Activated CD8-positive, alpha-beta T cell treated with anti-CD3 and anti-CD28 coated beads for 36 hours (primary cell): ENCODE results near the gene ZNF850. TPM values are rescaled to one million over a fixed set of nuclear protein-coding genes. Genes with fewer than 3 reads are reported as not detected.
"Not testable (repeated sequence)": the region's sequence is repeated elsewhere in the genome, so short reads cannot be mapped to it uniquely, and the experiment has no call there.

Experiments used
- ATAC-seq: fragments of 200-7000 bp; cut with Tn5 transposase; one replicate; pipeline ENCODE4 v1.10.0; 2021; ENCODE audit warnings: mild to moderate bottlenecking, moderate library complexity
- CTCF ChIA-PET: fragments of 350-600 bp; sonication (Branson Sonifier 250); formaldehyde crosslinking; loops from one replicate; lab custom pipeline; 2021; ENCODE audit warnings: antibody characterized with exemption; lab: Charles Lee
- POLR2A ChIA-PET: fragments of 350-600 bp; sonication (Branson Sonifier 250); formaldehyde crosslinking; loops from one replicate; lab custom pipeline; 2021; ENCODE audit warnings: antibody characterized with exemption; lab: Charles Lee
- DNase-seq: peaks from one replicate; pipeline ENCODE4 v3.0.0-alpha.2; 2020
- H3K27ac Mint-ChIP-seq: one replicate; pipeline ENCODE4 v1.8.0; 2021; ENCODE audit warnings: mild to moderate bottlenecking, mixed read lengths
- H3K27me3 Mint-ChIP-seq: one replicate; pipeline ENCODE4 v1.8.0; 2021; ENCODE audit warnings: mixed read lengths
- H3K36me3 Mint-ChIP-seq: one replicate; pipeline ENCODE4 v1.8.0; 2021; ENCODE audit warnings: low read depth, mixed read lengths
- H3K4me1 Mint-ChIP-seq: one replicate; pipeline ENCODE4 v1.8.0; 2021; ENCODE audit warnings: low read depth, mixed read lengths
- H3K4me3 Mint-ChIP-seq: one replicate; pipeline ENCODE4 v1.8.0; 2021; ENCODE audit warnings: mild to moderate bottlenecking, moderate library complexity, mixed read lengths
- H3K9me3 Mint-ChIP-seq: one replicate; pipeline ENCODE4 v1.8.0; 2021; ENCODE audit warnings: mixed read lengths
- intact Hi-C: fragments of 100-400 bp; cut with micrococcal nuclease; formaldehyde crosslinking; loops from one replicate; pipeline ENCODE4 v1.10.0; 2022
- total RNA-seq, 2 experiments: library from RNA; stranded (reverse); gene quantifications; one replicate each; pipeline ENCODE4 v1.2.3, GENCODE V29; 2021
- TF ChIP-seq, protein P1 (sequence below): fragments of 200-600 bp; IDR thresholded peaks from one replicate; pipeline ENCODE4 v1.8.0; 2022; ENCODE audit warnings: antibody characterized with exemption, mild to moderate bottlenecking

ZNF850 gene
- total RNA-seq, 2 experiments from 2014 or later, result 10.6 to 11.7 TPM

DNA sequence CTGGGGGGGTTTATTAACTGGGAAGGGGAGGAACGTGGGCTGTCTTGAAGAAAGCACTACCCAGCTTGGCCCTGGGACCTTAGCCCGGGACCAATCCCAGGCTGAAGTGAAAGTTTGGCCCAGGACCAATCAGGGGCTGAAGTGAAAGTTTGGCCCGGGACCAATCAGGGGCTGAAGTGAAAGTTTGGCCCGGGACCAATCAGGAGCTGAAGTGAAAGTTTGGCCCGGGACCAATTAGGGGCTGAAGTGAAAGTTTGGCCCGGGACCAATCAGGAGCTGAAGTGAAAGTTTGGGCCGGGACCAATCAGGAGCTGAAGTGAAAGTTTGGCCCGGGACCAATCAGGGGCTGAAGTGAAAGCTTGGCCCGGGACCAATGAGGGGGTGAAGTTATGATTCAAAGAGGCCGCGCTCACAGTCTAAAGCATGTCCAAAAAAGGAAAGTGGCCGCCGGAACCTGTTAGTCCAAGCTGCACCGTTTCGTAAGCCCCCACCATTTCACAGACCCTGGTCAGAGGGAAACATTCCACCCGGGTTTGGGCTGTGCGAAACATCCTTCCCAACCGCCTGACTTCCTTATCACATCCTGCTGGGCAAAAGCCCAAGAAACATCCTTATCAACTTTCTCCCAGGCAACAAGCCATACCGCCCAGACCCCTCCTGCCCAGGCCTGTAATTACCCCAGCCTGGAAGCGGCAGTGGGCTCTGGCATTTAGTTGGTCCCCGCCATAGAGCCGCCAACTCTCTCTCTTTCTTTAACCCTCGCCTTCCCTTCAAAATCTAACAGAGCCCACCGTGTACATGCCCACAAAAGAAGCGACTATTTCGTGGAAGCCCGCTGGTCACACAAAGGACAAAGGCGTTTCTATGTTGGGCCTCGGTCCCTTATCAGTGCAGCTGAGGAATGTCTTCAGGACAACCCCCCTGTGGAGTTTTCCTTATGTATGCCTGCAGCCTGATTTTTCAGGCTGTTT lies 1.1 kb downstream of the ZNF850 start:
- POLR2A ChIA-PET, result interaction anchor here (0.9 to 3.0 kb wide), 4 partner anchors 9 to 243 kb away, joined by 3 to 19 read pairs (median 4); partner anchors contain the start of genes ZNF260, ZNF345 and ZNF790

GRCh38 chr19:36750066-36750691 lies 22.4 kb downstream of the ZNF850 start:
- Mint-ChIP-seq H3K27ac (no peak overlapping the region), H3K36me3 (peaks cover 94% of the 10 kb centered on the region), H3K27me3 (no peaks in the 10 kb centered on the region), H3K4me1 (no peaks in the 10 kb centered on the region), H3K4me3 (no peak overlapping the region), H3K9me3 (peaks cover 65% of the 10 kb centered on the region)
- DNase-seq (no peak), ATAC-seq (no peak)
- ChIA-PET POLR2A (interaction anchor here (0.6 kb wide), 1 partner anchor 32 kb away, joined by 3 read pairs; no protein-coding TSS in a partner anchor), CTCF (no interaction called here)
- intact Hi-C loops, result no loop called here
- TF ChIP-seq, protein P1, sequence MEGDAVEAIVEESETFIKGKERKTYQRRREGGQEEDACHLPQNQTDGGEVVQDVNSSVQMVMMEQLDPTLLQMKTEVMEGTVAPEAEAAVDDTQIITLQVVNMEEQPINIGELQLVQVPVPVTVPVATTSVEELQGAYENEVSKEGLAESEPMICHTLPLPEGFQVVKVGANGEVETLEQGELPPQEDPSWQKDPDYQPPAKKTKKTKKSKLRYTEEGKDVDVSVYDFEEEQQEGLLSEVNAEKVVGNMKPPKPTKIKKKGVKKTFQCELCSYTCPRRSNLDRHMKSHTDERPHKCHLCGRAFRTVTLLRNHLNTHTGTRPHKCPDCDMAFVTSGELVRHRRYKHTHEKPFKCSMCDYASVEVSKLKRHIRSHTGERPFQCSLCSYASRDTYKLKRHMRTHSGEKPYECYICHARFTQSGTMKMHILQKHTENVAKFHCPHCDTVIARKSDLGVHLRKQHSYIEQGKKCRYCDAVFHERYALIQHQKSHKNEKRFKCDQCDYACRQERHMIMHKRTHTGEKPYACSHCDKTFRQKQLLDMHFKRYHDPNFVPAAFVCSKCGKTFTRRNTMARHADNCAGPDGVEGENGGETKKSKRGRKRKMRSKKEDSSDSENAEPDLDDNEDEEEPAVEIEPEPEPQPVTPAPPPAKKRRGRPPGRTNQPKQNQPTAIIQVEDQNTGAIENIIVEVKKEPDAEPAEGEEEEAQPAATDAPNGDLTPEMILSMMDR, result no peak

More for the DNA sequence above, 1.1 kb downstream of the ZNF850 start:
- peak; percentile 46 for ATAC-seq
- peak; percentile 83 for DNase-seq
- H3K4me1 Mint-ChIP-seq, result peaks cover 11% of the 10 kb centered on the region
- H3K36me3 Mint-ChIP-seq, result peaks cover 65% of the 10 kb centered on the region
- H3K9me3 Mint-ChIP-seq, result peaks cover 26% of the 10 kb centered on the region
- peak overlapping the region; percentile 98 for H3K4me3 Mint-ChIP-seq
- intact Hi-C loops, result loop anchor here (10.0 kb wide), 1 partner anchor 83 kb away; the partner anchor contains the start of gene ZNF345
- TF ChIP-seq, protein P1, result no peak
- no peaks in the 10 kb centered on the region for H3K27me3 Mint-ChIP-seq
- H3K27ac Mint-ChIP-seq, result peak overlapping the region; percentile 97
- CTCF ChIA-PET, result no interaction called here

DNA sequence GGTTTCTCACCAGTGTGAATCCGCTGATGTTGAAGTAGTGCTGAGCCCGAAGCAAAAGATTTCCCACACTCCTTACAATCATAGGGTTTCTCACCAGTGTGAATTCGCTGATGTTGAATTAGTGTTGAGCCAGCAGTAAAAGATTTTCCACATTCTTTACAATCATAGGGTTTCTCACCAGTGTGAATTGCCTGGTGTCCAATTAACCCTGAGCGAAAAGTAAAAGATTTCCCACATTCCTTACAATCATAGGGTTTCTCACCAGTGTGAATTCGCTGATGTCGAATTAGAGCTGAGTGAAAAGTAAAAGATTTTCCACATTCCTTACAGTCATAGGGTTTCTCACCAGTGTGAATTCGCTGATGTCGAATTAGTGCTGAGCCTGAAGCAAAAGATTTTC lies 23.0 kb downstream of the ZNF850 start:
- ATAC-seq, H3K27me3 Mint-ChIP-seq, intact Hi-C loops, H3K4me1 Mint-ChIP-seq, CTCF ChIA-PET, DNase-seq, H3K27ac Mint-ChIP-seq, H3K4me3 Mint-ChIP-seq, POLR2A ChIA-PET: not testable (repeated sequence)
- Mint-ChIP-seq H3K9me3 (peaks cover 64% of the 10 kb centered on the region), H3K36me3 (peaks cover 94% of the 10 kb centered on the region)

DNA sequence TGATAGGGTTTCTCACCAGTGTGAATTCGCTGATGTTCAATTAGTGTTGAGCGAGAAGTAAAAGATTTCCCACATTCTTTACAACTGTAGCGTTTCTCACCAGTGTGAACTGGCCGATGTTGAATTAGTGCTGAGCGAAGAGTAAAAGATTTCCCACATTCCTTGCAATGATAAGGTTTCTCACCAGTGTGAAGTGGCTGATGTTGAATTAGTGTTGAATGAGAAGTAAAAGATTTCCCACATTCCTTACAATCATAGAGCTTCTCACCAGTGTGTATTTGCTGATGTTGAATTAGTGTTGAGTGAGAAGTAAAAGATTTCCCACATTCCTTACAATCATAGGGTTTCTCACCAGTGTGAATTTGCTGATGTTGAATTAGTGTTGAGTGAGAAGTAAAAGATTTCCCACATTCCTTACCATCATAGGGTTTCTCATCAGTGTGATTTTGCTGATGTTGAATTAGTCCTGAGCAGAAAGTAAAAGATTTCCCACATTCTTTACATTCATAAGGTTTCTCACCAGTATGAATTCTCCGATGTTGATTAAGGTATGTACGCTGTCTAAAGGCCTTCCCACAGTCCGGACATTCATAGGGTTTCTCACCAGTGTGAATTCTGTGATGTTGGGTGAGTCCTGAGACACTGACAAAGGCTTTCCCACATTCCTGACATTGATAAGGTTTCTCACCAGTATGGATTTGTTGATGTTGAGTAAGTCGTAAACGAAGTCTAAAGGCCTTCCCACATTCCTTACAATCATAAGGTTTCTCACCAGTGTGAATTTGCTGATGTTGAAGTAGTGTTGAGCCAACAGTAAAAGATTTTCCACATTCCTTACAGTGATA lies 24.0 kb downstream of the ZNF850 start:
- no peak overlapping the region for H3K4me3 Mint-ChIP-seq
- POLR2A ChIA-PET, result no interaction called here
- ATAC-seq, result no peak
- intact Hi-C loops, result no loop called here
- H3K4me1 Mint-ChIP-seq, result no peaks in the 10 kb centered on the region
- CTCF ChIA-PET, result no interaction called here
- peaks cover 59% of the 10 kb centered on the region for H3K9me3 Mint-ChIP-seq
- H3K36me3 Mint-ChIP-seq, result peaks cover 87% of the 10 kb centered on the region
- DNase-seq, result no peak
- TF ChIP-seq, protein P1, result no peak
- H3K27ac Mint-ChIP-seq, result no peak overlapping the region
- H3K27me3 Mint-ChIP-seq, result no peaks in the 10 kb centered on the region

DNA sequence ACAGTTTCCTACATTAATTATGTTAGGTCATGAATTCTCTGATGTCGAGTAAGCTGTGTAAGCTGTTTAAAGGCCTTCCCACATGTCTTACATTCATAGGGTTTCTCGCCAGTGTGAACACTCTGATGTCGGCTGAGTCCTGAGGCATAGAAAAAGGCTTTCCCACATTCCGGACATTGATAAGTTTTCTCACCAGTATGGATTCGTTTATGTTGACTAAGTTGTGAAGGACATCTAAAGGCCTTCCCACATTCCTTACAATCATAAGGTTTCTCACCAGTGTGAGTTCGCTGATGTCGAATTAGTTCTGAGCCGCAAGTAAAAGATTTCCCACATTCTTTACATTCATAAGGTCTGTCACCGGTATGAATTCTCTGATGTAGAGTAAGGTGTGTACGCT lies 24.9 kb downstream of the ZNF850 start:
- peaks cover 62% of the 10 kb centered on the region for H3K9me3 Mint-ChIP-seq
- no peaks in the 10 kb centered on the region for H3K27me3 Mint-ChIP-seq
- peaks cover 84% of the 10 kb centered on the region for H3K36me3 Mint-ChIP-seq
- ATAC-seq, result no peak
- H3K27ac Mint-ChIP-seq, result no peak overlapping the region
- POLR2A ChIA-PET, result no interaction called here
- no peak overlapping the region for H3K4me3 Mint-ChIP-seq
- CTCF ChIA-PET, result no interaction called here
- no peak for DNase-seq
- TF ChIP-seq, protein P1, result no peak
- no peaks in the 10 kb centered on the region for H3K4me1 Mint-ChIP-seq
- intact Hi-C loops, result no loop called here
